HepG2 (cell line): ENCODE results near the gene CASKIN2. TPM values are rescaled to one million over a fixed set of nuclear protein-coding genes. Genes with fewer than 3 reads are reported as not detected.
A peak's percentile ranks its signal among the peaks of the same experiment; 100 is the strongest.

Experiments
- ARID5B ChIP-seq: IDR thresholded peaks from 2 replicates; pipeline ENCODE4 v1.4.0; 2020; ENCODE audit warnings: mild to moderate bottlenecking, missing genetic modification reagents
- ATAD3A ChIP-seq: sonication (generic); formaldehyde crosslinking; IDR thresholded peaks from 2 replicates; pipeline ENCODE4 v1.4.0; 2020; ENCODE audit warnings: missing genetic modification reagents
- ATF7-NPFF ChIP-seq: sonication (generic); formaldehyde crosslinking; IDR thresholded peaks from 2 replicates; pipeline ENCODE4 v1.8.1; 2023; ENCODE audit warnings: mild to moderate bottlenecking, low read depth, missing genetic modification reagents, moderate library complexity
- BORCS8-MEF2B ChIP-seq: sonication (generic); formaldehyde crosslinking; IDR thresholded peaks from 2 replicates; pipeline ENCODE4 v1.8.0; 2022; ENCODE audit warnings: mild to moderate bottlenecking, missing genetic modification reagents
- CEBPG ChIP-seq: IDR thresholded peaks from 2 replicates; pipeline ENCODE4 v1.6.1; 2016
- FOXO1 ChIP-seq: sonication (generic); formaldehyde crosslinking; IDR thresholded peaks from 2 replicates; pipeline ENCODE4 v1.4.0; 2020; ENCODE audit warnings: missing genetic modification reagents
- GMEB1 ChIP-seq: sonication (generic); formaldehyde crosslinking; IDR thresholded peaks from 2 replicates; pipeline ENCODE4 v1.5.1; 2020; ENCODE audit warnings: missing genetic modification reagents, mild to moderate bottlenecking, borderline replicate concordance
- IRF9 ChIP-seq: sonication (generic); formaldehyde crosslinking; IDR thresholded peaks from 2 replicates; pipeline ENCODE4 v1.8.0; 2022; ENCODE audit warnings: missing genetic modification reagents, mild to moderate bottlenecking, borderline replicate concordance
- KAT7 ChIP-seq: IDR thresholded peaks from 2 replicates; pipeline ENCODE4 v1.6.1; 2018; ENCODE audit warnings: borderline replicate concordance, missing compliant biosample characterization
- KLF15 ChIP-seq: sonication (generic); formaldehyde crosslinking; IDR thresholded peaks from 2 replicates; pipeline ENCODE4 v1.8.1; 2023; ENCODE audit warnings: borderline replicate concordance, mild to moderate bottlenecking, inconsistent platforms, missing genetic modification reagents, mixed read lengths
- MED1 ChIP-seq: sonication (generic); formaldehyde crosslinking; IDR thresholded peaks from 2 replicates; pipeline ENCODE4 v1.4.0; 2020; ENCODE audit warnings: missing genetic modification reagents
- NFKB2 ChIP-seq: sonication (generic); formaldehyde crosslinking; IDR thresholded peaks from 2 replicates; pipeline ENCODE4 v1.4.0; 2020; ENCODE audit warnings: missing genetic modification reagents, borderline replicate concordance
- RFXAP ChIP-seq: sonication (generic); formaldehyde crosslinking; IDR thresholded peaks from 2 replicates; pipeline ENCODE4 v1.4.0; 2020; ENCODE audit warnings: missing genetic modification reagents, borderline replicate concordance
- SATB2 ChIP-seq: sonication (generic); formaldehyde crosslinking; IDR thresholded peaks from 2 replicates; pipeline ENCODE4 v1.5.0; 2020; ENCODE audit warnings: missing genetic modification reagents
- SP5 ChIP-seq: IDR thresholded peaks from 2 replicates; pipeline ENCODE4 v1.6.1; 2016; ENCODE audit warnings: low read depth, borderline replicate concordance
- ZNF205 ChIP-seq: IDR thresholded peaks from 2 replicates; pipeline ENCODE4 v1.6.1; 2018; ENCODE audit warnings: missing biosample characterization, missing genetic modification reagents
- ZNF207 ChIP-seq: fragments of 450-650 bp; IDR thresholded peaks from 2 replicates; pipeline ENCODE4 v1.6.1; 2016; ENCODE audit warnings: antibody characterized with exemption, borderline replicate concordance
- ZNF224 ChIP-seq: sonication (generic); formaldehyde crosslinking; IDR thresholded peaks from 2 replicates; pipeline ENCODE4 v1.5.0; 2020; ENCODE audit warnings: mild to moderate bottlenecking, missing genetic modification reagents
- ZNF232 ChIP-seq: sonication (generic); formaldehyde crosslinking; IDR thresholded peaks from 2 replicates; pipeline ENCODE4 v1.4.0; 2020; ENCODE audit warnings: missing genetic modification reagents, borderline replicate concordance
- ZNF280D ChIP-seq: sonication (generic); formaldehyde crosslinking; IDR thresholded peaks from 2 replicates; pipeline ENCODE4 v1.5.1; 2020; ENCODE audit warnings: mild to moderate bottlenecking, missing genetic modification reagents
- ZNF451 ChIP-seq: sonication (generic); formaldehyde crosslinking; IDR thresholded peaks from 2 replicates; pipeline ENCODE4 v1.5.0; 2020; ENCODE audit warnings: mild to moderate bottlenecking, missing genetic modification reagents
- polyA plus RNA-seq, 8 experiments: library from polyadenylated mRNA; depleted of rRNA in 3 of 8; stranded (reverse) in 7 of 8; unstranded in 1 of 8; fragments of >200 nt; fragmentation: Illumina TruSeq in 4 of 8; extraction: Trizol in 4 of 8; gene quantifications; 2 replicates each; pipeline versions ENCODE4 v1.2.1 to v1.2.3, GENCODE V29; 2011 to 2016; ENCODE audit warnings: low read depth in 4 of 8, missing spikeins in 1 of 8, mixed read lengths in 1 of 8; ENCODE audit not compliant: insufficient read depth in 1 of 8
- total RNA-seq, 5 experiments: library from RNA; depleted of rRNA; stranded (reverse); fragments of >200 nt; fragmentation: Illumina TruSeq; extraction: Trizol; gene quantifications; 2 replicates each; pipeline ENCODE4 v1.2.3, GENCODE V29; 2016; ENCODE audit warnings: low read depth in 1 of 5

The CASKIN2 gene
- total and polyA plus RNA-seq, 2 of the 13 experiments (the other 11 are each of a cell fraction or from before 2014, with no cell fraction given) = 5.2 to 7.8 TPM

- TF ChIP-seq NFKB2 (CRISPR knock-in tag) (peak; percentile 87; the same call in 1 of the 2 replicates), IRF9 (CRISPR knock-in tag) (peak; percentile 84; the same call in 1 of the 2 replicates), SATB2 (CRISPR knock-in tag) (no peak), ATF7-NPFF (peak; percentile 11; the same call in 1 of the 2 replicates), SP5 (CRISPR knock-in tag) (peak; percentile 52; the same call in 1 of the 2 replicates), ZNF232 (CRISPR knock-in tag) (0 out of 2 replicates have a peak, but pooled peaks have one; percentile 13), ARID5B (CRISPR knock-in tag) (peak; percentile 52; the same call in 1 of the 2 replicates), ZNF205 (CRISPR knock-in tag) (peak; percentile 48), ATAD3A (no peak), GMEB1 (peak; percentile 87), BORCS8-MEF2B (CRISPR knock-in tag) (peak; percentile 79), CEBPG (CRISPR knock-in tag) (peak; percentile 15; the same call in 1 of the 2 replicates), FOXO1 (CRISPR knock-in tag) (no peak), ZNF224 (CRISPR knock-in tag) (no peak), MED1 (CRISPR knock-in tag) (peak; percentile 71), ZNF280D (CRISPR knock-in tag) (peak; percentile 68), ZNF207 (no peak), KLF15 (peak; percentile 80; the same call in 1 of the 2 replicates), KAT7 (CRISPR knock-in tag) (peak; percentile 78), ZNF451 (CRISPR knock-in tag) (0 out of 2 replicates have a peak, but pooled peaks have one; percentile 61), RFXAP (CRISPR knock-in tag) (peak; percentile 95)
Measured at GRCh38 chr17:75456417-75457046, 58.8 kb downstream of the CASKIN2 start, which contains the start of gene TMEM94 (continued).
